Gastroesophageal sphincter (tissue), 2 donors: ENCODE data around the gene PLOD2.

Experiments
- POLR2A ChIP-seq, 2 donors: fragments of 450-650 bp; IDR thresholded peaks; one replicate each; pipeline ENCODE4 v1.6.1; 2017; ENCODE audit warnings: antibody characterized with exemption in 2 of 2, mild to moderate bottlenecking in 2 of 2, moderate library complexity in 1 of 2
- POLR2AphosphoS5 ChIP-seq: sonication (generic); formaldehyde crosslinking; IDR thresholded peaks from one replicate; pipeline ENCODE4 v1.6.1; 2017; ENCODE audit warnings: antibody characterized with exemption

GRCh38 chr3:146100825-146101444 lies 60.0 kb downstream of the PLOD2 start:
- no peak for TF ChIP-seq POLR2A (IDR thresholded peaks at IDR 0.05)
- no peak for TF ChIP-seq POLR2AphosphoS5
